Prostate gland (tissue), 2 donors: ENCODE measurements around the gene PIRT. TPM values are rescaled to one million over a fixed set of nuclear protein-coding genes. Genes with fewer than 3 reads are reported as not detected.

Experiments
- DNase-seq: peaks from one replicate; pipeline ENCODE4 v3.0.0-alpha.2; 2019; ENCODE audit warnings: low spot score
- H3K27ac ChIP-seq, 2 donors: fragments of 200-600 bp; sonication (generic); 2 replicates each; pipeline ENCODE4 v1.5.1; 2017 to 2019
- H3K27me3 ChIP-seq: fragments of 200-600 bp; sonication (generic); replicated peaks from 2 replicates; pipeline ENCODE4 v1.5.1; 2019; ENCODE audit not compliant: insufficient read depth
- H3K36me3 ChIP-seq, 2 donors: fragments of 200-600 bp; sonication (generic); 1 replicate in 1 of 2; 2 replicates in 1 of 2; pipeline versions ENCODE4 v1.5.1 to v1.8.1; 2017 to 2019
- H3K4me1 ChIP-seq: fragments of 200-600 bp; sonication (generic); replicated peaks from 2 replicates; pipeline ENCODE4 v1.5.1; 2019
- H3K4me3 ChIP-seq, 2 donors: fragments of 200-600 bp; sonication (generic); 2 replicates each; pipeline ENCODE4 v1.5.1; 2017 to 2019
- H3K9me3 ChIP-seq: fragments of 200-600 bp; sonication (generic); 2 replicates; pipeline ENCODE4 v1.5.1; 2017
- CTCF ChIP-seq, 4 experiments: fragments of 200-600 bp in 2 of 4; fragments of 450-650 bp in 2 of 4; sonication (generic) in 2 of 4; IDR thresholded peaks; 1 replicate in 3 of 4; 2 replicates in 1 of 4; pipeline ENCODE4 v1.5.1; 2016 to 2019; ENCODE audit warnings: antibody characterized with exemption in 4 of 4, mild to moderate bottlenecking in 2 of 4, moderate library complexity in 2 of 4
- POLR2A ChIP-seq: fragments of 450-650 bp; IDR thresholded peaks from one replicate; pipeline ENCODE4 v1.6.1; 2016; ENCODE audit warnings: antibody characterized with exemption, mild to moderate bottlenecking
- POLR2AphosphoS5 ChIP-seq: sonication (generic); formaldehyde crosslinking; IDR thresholded peaks from one replicate; pipeline ENCODE4 v1.6.1; 2017; ENCODE audit warnings: antibody characterized with exemption
- WGBS: methylation state at CpG from one replicate; pipeline ENCODE4 v1.1.5; 2018; 5-methylcytosine and 5-hydroxymethylcytosine counted together
- intact Hi-C: fragments of 100-400 bp; cut with DNase I; formaldehyde crosslinking; loops from one replicate; pipeline ENCODE4 v1.14.2; 2022
- total RNA-seq, 2 donors: library from RNA; depleted of rRNA; stranded (reverse); fragments of >200 nt; gene quantifications; one replicate each; pipeline ENCODE4 v1.1.0, GENCODE V29; 2016

The PIRT gene
- total RNA-seq, 2 donors from 2014 or later: 1.2 TPM; not detected in 1

DNA sequence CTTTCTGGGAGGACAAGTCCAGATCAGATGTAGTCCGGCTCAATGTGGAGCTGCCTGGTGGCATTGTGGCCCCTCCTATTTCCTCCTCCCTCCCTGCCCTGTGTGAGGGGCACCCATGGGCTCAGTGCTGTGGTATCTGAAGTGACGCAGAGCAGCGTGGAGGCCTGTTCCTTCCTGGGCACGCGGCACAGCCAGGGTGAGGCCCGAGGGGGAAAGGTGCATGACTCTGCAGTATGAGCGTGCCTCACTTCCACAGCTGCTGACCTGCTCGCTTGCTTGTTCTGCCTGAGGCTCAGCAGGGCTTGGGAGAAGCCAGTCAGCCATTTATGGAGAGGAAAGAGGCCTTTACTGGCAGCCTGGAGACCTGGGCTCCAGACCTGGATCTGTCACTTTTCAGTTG lies 45.7 kb downstream of the PIRT start:
- 71% methylated on average over 8 of the region's 8 CpGs for WGBS
- DNase-seq: no peak
- Histone ChIP-seq H3K36me3 (no peaks in the 10 kb centered on the region), H3K4me3 (no peak overlapping the region), H3K27ac (no peak overlapping the region), H3K4me1 (peaks cover 4% of the 10 kb centered on the region), H3K9me3 (no peaks in the 10 kb centered on the region), H3K27me3 (no peaks in the 10 kb centered on the region)
- no peak for TF ChIP-seq POLR2A
- no peak for TF ChIP-seq POLR2AphosphoS5
- TF ChIP-seq CTCF (IDR thresholded peaks at IDR 0.05): no peak
- intact Hi-C loops: no loop called here

GRCh38 chr17:10790491-10791401 lies 47.1 kb downstream of the PIRT start:
- no peaks in the 10 kb centered on the region for H3K9me3 ChIP-seq
- H3K27me3 ChIP-seq: no peaks in the 10 kb centered on the region
- intact Hi-C loops: no loop called here
- peaks cover 4% of the 10 kb centered on the region for H3K4me1 ChIP-seq
- H3K36me3 ChIP-seq: no peaks in the 10 kb centered on the region
- H3K27ac ChIP-seq: peak overlapping the region; percentile 69 to 76
- H3K4me3 ChIP-seq: no peak overlapping the region
- peak; percentile 42 for DNase-seq
- TF ChIP-seq POLR2AphosphoS5: no peak
- peak; percentile 21 for TF ChIP-seq POLR2A
- WGBS: 39% methylated on average over 9 of the region's 9 CpGs

GRCh38 chr17:10789694-10790271 lies 48.1 kb downstream of the PIRT start:
- peaks cover 4% of the 10 kb centered on the region for H3K4me1 ChIP-seq
- DNase-seq: no peak
- no peak overlapping the region for H3K4me3 ChIP-seq

GRCh38 chr17:10787306-10788045 lies 50.4 kb downstream of the PIRT start:
- WGBS: 96% methylated on average over 5 of the region's 5 CpGs

More at GRCh38 chr17:10789694-10790271, 48.1 kb downstream of the PIRT start:
- intact Hi-C loops: no loop called here
- Histone ChIP-seq H3K9me3 (no peaks in the 10 kb centered on the region), H3K27me3 (no peaks in the 10 kb centered on the region), H3K36me3 (no peaks in the 10 kb centered on the region), H3K27ac (peak overlapping the region; percentile 69 to 76)
- 73% methylated on average over 4 of the region's 4 CpGs for WGBS
- TF ChIP-seq POLR2A (no peak), CTCF (IDR thresholded peaks at IDR 0.05) (no peak), POLR2AphosphoS5 (no peak)

More at GRCh38 chr17:10787306-10788045, 50.4 kb downstream of the PIRT start:
- H3K27me3 ChIP-seq: no peaks in the 10 kb centered on the region
- H3K4me3 ChIP-seq: no peak overlapping the region
- TF ChIP-seq POLR2A: no peak
- TF ChIP-seq CTCF (IDR thresholded peaks at IDR 0.05): no peak
- no peak for TF ChIP-seq POLR2AphosphoS5
- peaks cover 4% of the 10 kb centered on the region for H3K4me1 ChIP-seq
- no peaks in the 10 kb centered on the region for H3K9me3 ChIP-seq
- no peak for DNase-seq
- no peaks in the 10 kb centered on the region for H3K36me3 ChIP-seq
- no peak overlapping the region for H3K27ac ChIP-seq
- intact Hi-C loops: no loop called here
